SKM-1 treated with dmso at 0.1 percent for 144 hours (cell line): ENCODE data around the gene EXOC6.
"Not testable (repeated sequence)": the region's sequence is repeated elsewhere in the genome, so short reads cannot be mapped to it uniquely, and the experiment has no call there.

Source experiments
- DNase-seq: peaks from one replicate; lab custom pipeline; 2025; ENCODE audit not compliant: unreplicated experiment; lab: John Stamatoyannopoulos, UW

Gene EXOC6

GRCh38 chr10:92931597-92931996 is 83.3 kb downstream of the EXOC6 start:
- no peak for DNase-seq

- DNase-seq: no peak
These were observed 89.6 kb downstream of the EXOC6 start for GRCh38 chr10:92937876-92938275.

GRCh38 chr10:92938841-92939240 is 90.5 kb downstream of the EXOC6 start:
- DNase-seq: no peak

- no peak for DNase-seq
These were observed 93.9 kb downstream of the EXOC6 start for GRCh38 chr10:92942226-92942625.

GRCh38 chr10:92946491-92946890 is 98.2 kb downstream of the EXOC6 start:
- DNase-seq: no peak

GRCh38 chr10:92952573-92952972 is 104.3 kb downstream of the EXOC6 start:
- not testable (repeated sequence) for DNase-seq

- no peak for DNase-seq
These were observed 109.1 kb downstream of the EXOC6 start for GRCh38 chr10:92957223-92958010.

- no peak for DNase-seq
These were observed 113.3 kb downstream of the EXOC6 start for GRCh38 chr10:92961638-92962037.

- DNase-seq: peak; percentile 27
These were observed 117.0 kb downstream of the EXOC6 start for GRCh38 chr10:92965314-92965713.

GRCh38 chr10:92967641-92968040 is 119.3 kb downstream of the EXOC6 start:
- no peak for DNase-seq

GRCh38 chr10:92969151-92969550 is 120.8 kb downstream of the EXOC6 start:
- no peak for DNase-seq

- no peak for DNase-seq
These were observed 122.2 kb downstream of the EXOC6 start for GRCh38 chr10:92970301-92971070.

GRCh38 chr10:92972066-92972870 is 123.9 kb downstream of the EXOC6 start:
- no peak for DNase-seq

GRCh38 chr10:92972886-92973285 is 124.6 kb downstream of the EXOC6 start:
- no peak for DNase-seq

GRCh38 chr10:92976278-92976677 is 128.0 kb downstream of the EXOC6 start:
- not testable (repeated sequence) for DNase-seq

- no peak for DNase-seq
These were observed 140.9 kb downstream of the EXOC6 start for GRCh38 chr10:92989250-92989649.

GRCh38 chr10:92990615-92991014 is 142.3 kb downstream of the EXOC6 start:
- no peak for DNase-seq

GRCh38 chr10:92991513-92991912 is 143.2 kb downstream of the EXOC6 start:
- DNase-seq: no peak

- no peak for DNase-seq
These were observed 145.5 kb downstream of the EXOC6 start for GRCh38 chr10:92993699-92994272.

- DNase-seq: no peak
These were observed 147.2 kb downstream of the EXOC6 start for GRCh38 chr10:92995509-92995908.

GRCh38 chr10:92997620-92998019 is 149.3 kb downstream of the EXOC6 start:
- DNase-seq: no peak
